ENCODE measurements around the gene POLR3G.
A peak's percentile ranks its signal among the peaks of the same experiment; 100 is the strongest.

POLR3G gene

GRCh38 chr5:90519081-90519480, 44.4 kb downstream of the POLR3G start:
- no peak overlapping the region for H3K4me3 ChIP-seq (ENCODE audit: low read depth in 1 of 2, low read length in 1 of 2)
- no peak for TF ChIP-seq CTCF (IDR thresholded peaks at IDR 0.05)
- H3K27me3 ChIP-seq, result no peaks in the 10 kb centered on the region
- no peaks in the 10 kb centered on the region for H3K9me3 ChIP-seq
- H3K36me3 ChIP-seq, result peaks cover 65% of the 10 kb centered on the region
- H3K27ac ChIP-seq, result no peak overlapping the region
- H3K4me1 ChIP-seq (ENCODE audit: control insufficient read depth in 1 of 2, insufficient read depth in 1 of 2, low read depth in 1 of 2, low read length in 1 of 2), result no peaks in the 10 kb centered on the region

- Histone ChIP-seq H3K4me3 (ENCODE audit: low read depth in 1 of 2, low read length in 1 of 2) (peak overlapping the region; percentile 79 to 87), H3K9me3 (no peaks in the 10 kb centered on the region), H3K4me1 (ENCODE audit: control insufficient read depth in 1 of 2, insufficient read depth in 1 of 2, low read depth in 1 of 2, low read length in 1 of 2) (peaks cover 25 to 27% of the 10 kb centered on the region in 2 experiments), H3K27ac (peak overlapping the region; percentile 84), H3K27me3 (peaks cover 21% of the 10 kb centered on the region), H3K36me3 (peaks cover 13% of the 10 kb centered on the region)
- no peak for TF ChIP-seq CTCF (IDR thresholded peaks at IDR 0.05)
These were observed 54.0 kb downstream of the POLR3G start for GRCh38 chr5:90528601-90529193.

- H3K4me3 ChIP-seq (ENCODE audit: low read depth in 1 of 2, low read length in 1 of 2), result peak within 1 kb of the TSS; percentile 79 to 87
- H3K4me1 ChIP-seq (ENCODE audit: control insufficient read depth in 1 of 2, insufficient read depth in 1 of 2, low read depth in 1 of 2, low read length in 1 of 2), result peaks cover 25 to 27% of the 10 kb centered on the region in 2 experiments
- peak; percentile 44 for TF ChIP-seq CTCF (IDR thresholded peaks at IDR 0.05)
- peaks cover 7% of the 10 kb centered on the region for H3K36me3 ChIP-seq
- no peaks in the 10 kb centered on the region for H3K9me3 ChIP-seq
- H3K27ac ChIP-seq, result peak within 1 kb of the TSS; percentile 84
- H3K27me3 ChIP-seq, result peaks cover 25% of the 10 kb centered on the region
These were observed 54.7 kb downstream of the POLR3G start, which contains the start of gene LYSMD3 for GRCh38 chr5:90529194-90529938. LYSMD3 (minus strand) TSS chr5:90529584; CDS start chr5:90525289, 4,295 bp downstream.

GRCh38 chr5:90529939-90530677, 55.4 kb downstream of the POLR3G start:
- Histone ChIP-seq H3K4me3 (ENCODE audit: low read depth in 1 of 2, low read length in 1 of 2) (peak overlapping the region; percentile 79 to 87), H3K9me3 (no peaks in the 10 kb centered on the region), H3K36me3 (no peaks in the 10 kb centered on the region), H3K4me1 (ENCODE audit: control insufficient read depth in 1 of 2, insufficient read depth in 1 of 2, low read depth in 1 of 2, low read length in 1 of 2) (peaks cover 25 to 27% of the 10 kb centered on the region in 2 experiments), H3K27ac (peak overlapping the region; percentile 84), H3K27me3 (peaks cover 25% of the 10 kb centered on the region)
- peak; percentile 80 for TF ChIP-seq CTCF (IDR thresholded peaks at IDR 0.05)

GRCh38 chr5:90530736-90531487, 56.2 kb downstream of the POLR3G start:
- peak overlapping the region in 1 of 2 experiments; percentile 79 for H3K4me3 ChIP-seq (ENCODE audit: low read depth in 1 of 2, low read length in 1 of 2)
- H3K27ac ChIP-seq, result no peak overlapping the region
- no peak for TF ChIP-seq CTCF (IDR thresholded peaks at IDR 0.05)
- H3K4me1 ChIP-seq (ENCODE audit: control insufficient read depth in 1 of 2, insufficient read depth in 1 of 2, low read depth in 1 of 2, low read length in 1 of 2), result peaks cover 25 to 27% of the 10 kb centered on the region in 2 experiments
- no peaks in the 10 kb centered on the region for H3K36me3 ChIP-seq
- H3K9me3 ChIP-seq, result no peaks in the 10 kb centered on the region
- peaks cover 25% of the 10 kb centered on the region for H3K27me3 ChIP-seq

Measured in neutrophil (primary cell).